ENCODE measurements around the gene RUFY1.
"Not testable (repeated sequence)": the region's sequence is repeated elsewhere in the genome, so short reads cannot be mapped to it uniquely, and the experiment has no call there.

GRCh38 chr5:179518369-179518768, 32.0 kb upstream of the RUFY1 start:
- TF ChIP-seq EZH2 (optimal IDR thresholded peaks at IDR 0.05; ENCODE audit: low read depth, low read length); CTCF (IDR thresholded peaks at IDR 0.05; ENCODE audit: low read length): not testable (repeated sequence)
